ENCODE results near the gene MOG. TPM values are rescaled to one million over a fixed set of nuclear protein-coding genes. Genes with fewer than 3 reads are reported as not detected.
A peak's percentile ranks its signal among the peaks of the same experiment; 100 is the strongest.

Gene MOG
- total and polyA plus RNA-seq, 11 donors = 0.19 to 7.4 (median 2.7) TPM

GRCh38 chr6:29696147-29697125 is 39.5 kb downstream of the MOG start:
- WGBS, 4 donors = 59 to 68% (median 62%) methylated on average over 10 of the region's 10 CpGs
- intact Hi-C loops (cut with DNase I) = loop anchor here in 3 of 10 donors (2.0 to 5.0 kb wide), 3 partner anchors 44 to 49 kb away; no protein-coding TSS in a partner anchor

GRCh38 chr6:29702519-29703103 is 45.7 kb downstream of the MOG start:
- peaks cover 0 to 20% (median 5%) of the 10 kb centered on the region in 9 donors for H3K27me3 ChIP-seq
- peaks cover 0 to 3% (median 0%) of the 10 kb centered on the region in 12 donors for H3K4me1 ChIP-seq
- no peaks in the 10 kb centered on the region for H3K36me3 ChIP-seq
- no peak overlapping the region for H3K27ac ChIP-seq
- H3K4me3 ChIP-seq = no peak overlapping the region
- DNase-seq = peak in 4 of 5 donors; percentile 54 to 91 (median 66)
- ATAC-seq = peak in 3 of 4 donors; percentile 66 to 75 (median 71)
- TF ChIP-seq CTCF (IDR thresholded peaks at IDR 0.05) (peak; percentile 25 to 88 (median 68)), POLR2A (IDR thresholded peaks at IDR 0.05) (no peak)
- H3K9me3 ChIP-seq = no peaks in the 10 kb centered on the region
- WGBS, 4 donors = 8 to 44% (median 28%) methylated on average over 7 to 17 of the region's 17 CpGs
- intact Hi-C loops (cut with DNase I) = loop anchor here in 7 of 10 donors (1.0 to 10.0 kb wide), 5 partner anchors 50 to 312 kb away; no protein-coding TSS in a partner anchor

More at GRCh38 chr6:29696147-29697125, 39.5 kb downstream of the MOG start:
- Histone ChIP-seq H3K4me1 (peaks cover 0 to 3% (median 0%) of the 10 kb centered on the region in 12 donors), H3K27me3 (peaks cover 0 to 7% (median 0%) of the 10 kb centered on the region in 9 donors), H3K36me3 (no peaks in the 10 kb centered on the region), H3K9me3 (peaks cover 0 to 16% (median 0%) of the 10 kb centered on the region in 12 donors), H3K27ac (no peak overlapping the region), H3K4me3 (no peak overlapping the region)
- TF ChIP-seq POLR2A (IDR thresholded peaks at IDR 0.05) (no peak), CTCF (IDR thresholded peaks at IDR 0.05) (peak in 11 of 12 donors; percentile 25 to 57 (median 41))
- DNase-seq (peak in 1 of 5 donors; percentile 51), ATAC-seq (peak in 3 of 4 donors; percentile 57 to 73 (median 70))

- Histone ChIP-seq H3K4me3 (no peak overlapping the region), H3K27ac (no peak overlapping the region), H3K4me1 (peaks cover 0 to 20% (median 0%) of the 10 kb centered on the region in 12 donors), H3K36me3 (no peaks in the 10 kb centered on the region), H3K27me3 (peaks cover 0 to 25% (median 2%) of the 10 kb centered on the region in 9 donors), H3K9me3 (no peaks in the 10 kb centered on the region)
- TF ChIP-seq POLR2A (IDR thresholded peaks at IDR 0.05) (no peak), CTCF (IDR thresholded peaks at IDR 0.05) (peak in 11 of 12 donors; percentile 38 to 74 (median 65))
- DNase-seq (peak in 1 of 5 donors; percentile 34), ATAC-seq (peak in 3 of 4 donors; percentile 64 to 70 (median 67))
- 24 to 39% (median 30%) methylated on average over 10 of the region's 10 CpGs for WGBS, 4 donors
- intact Hi-C loops (cut with DNase I) = loop anchor here in 8 of 10 donors (1.0 to 10.0 kb wide), 11 partner anchors 37 to 309 kb away; no protein-coding TSS in a partner anchor
These were observed 48.7 kb downstream of the MOG start for GRCh38 chr6:29705389-29706231.
